HepG2 (cell line): Measurements from ENCODE around the gene TTLL10. TPM values are rescaled to one million over a fixed set of nuclear protein-coding genes. Genes with fewer than 3 reads are reported as not detected.

Experiments
- ATF7 ChIP-seq, 2 experiments: fragments of 450-650 bp in 1 of 2; sonication (generic) in 1 of 2; formaldehyde crosslinking in 1 of 2; IDR thresholded peaks; 2 replicates each; pipeline versions ENCODE4 v1.4.0 to v1.6.1; 2016 to 2020; ENCODE audit warnings: antibody characterized with exemption in 1 of 2, mild to moderate bottlenecking in 1 of 2, missing genetic modification reagents in 1 of 2
- CBX5 ChIP-seq: sonication (generic); formaldehyde crosslinking; IDR thresholded peaks from 2 replicates; pipeline ENCODE4 v1.4.0; 2020; ENCODE audit warnings: missing genetic modification reagents, borderline replicate concordance
- HNF1B ChIP-seq: sonication (generic); formaldehyde crosslinking; IDR thresholded peaks from 2 replicates; pipeline ENCODE4 v1.5.1; 2020; ENCODE audit warnings: mild to moderate bottlenecking, moderate library complexity, missing genetic modification reagents
- HOXA5 ChIP-seq: sonication (generic); formaldehyde crosslinking; IDR thresholded peaks from 2 replicates; pipeline ENCODE4 v1.4.0; 2020; ENCODE audit warnings: missing genetic modification reagents
- ISX ChIP-seq: sonication (generic); formaldehyde crosslinking; conservative IDR thresholded peaks from 2 replicates; pipeline ENCODE4 v1.5.0; 2020; ENCODE audit warnings: missing genetic modification reagents
- MAZ ChIP-seq, 2 experiments: sonication (generic) in 1 of 2; formaldehyde crosslinking in 1 of 2; IDR thresholded peaks; 2 replicates each; pipeline versions ENCODE4 v1.5.0 to v1.6.1; 2012 to 2020; ENCODE audit warnings: low read depth in 2 of 2, mild to moderate bottlenecking in 2 of 2, borderline replicate concordance in 1 of 2, improper control_type of control experiment in 1 of 2, low read length in 1 of 2, missing genetic modification reagents in 1 of 2, moderate library complexity in 1 of 2
- PAX8 ChIP-seq: sonication (generic); formaldehyde crosslinking; IDR thresholded peaks from 2 replicates; pipeline ENCODE4 v1.8.0; 2022; ENCODE audit warnings: mild to moderate bottlenecking, missing genetic modification reagents, borderline replicate concordance
- SOX13 ChIP-seq, 3 experiments: fragments of 450-650 bp in 1 of 3; sonication (generic) in 1 of 3; formaldehyde crosslinking in 1 of 3; IDR thresholded peaks in 2 of 3; conservative IDR thresholded peaks in 1 of 3; 2 replicates each; pipeline versions ENCODE4 v1.5.0 to v1.6.1; 2016 to 2020; ENCODE audit warnings: antibody characterized with exemption in 1 of 3, mild to moderate bottlenecking in 1 of 3, missing compliant biosample characterization in 1 of 3, missing genetic modification reagents in 1 of 3, moderate library complexity in 1 of 3
- SUZ12 ChIP-seq: fragments of 150-350 bp; IDR thresholded peaks from 2 replicates; pipeline ENCODE4 v1.6.1; 2014; ENCODE audit warnings: low read depth, low read length
- TAF1 ChIP-seq: sonication (generic); formaldehyde crosslinking; IDR thresholded peaks from 2 replicates; pipeline ENCODE4 v1.4.0; 2020; ENCODE audit warnings: missing genetic modification reagents
- TBX3 ChIP-seq: fragments of 450-650 bp; IDR thresholded peaks from 2 replicates; pipeline ENCODE4 v1.6.1; 2017; ENCODE audit warnings: antibody characterized with exemption, mild to moderate bottlenecking, inconsistent platforms, borderline replicate concordance
- TFE3 ChIP-seq: IDR thresholded peaks from 2 replicates; pipeline ENCODE4 v1.6.1; 2016
- ZFP91 ChIP-seq: sonication (generic); formaldehyde crosslinking; IDR thresholded peaks from 2 replicates; pipeline ENCODE4 v1.9.0; 2022; ENCODE audit warnings: missing genetic modification reagents, mild to moderate bottlenecking, borderline replicate concordance
- ZNF432 ChIP-seq: sonication (generic); formaldehyde crosslinking; IDR thresholded peaks from 2 replicates; pipeline ENCODE4 v1.5.0; 2020; ENCODE audit warnings: missing genetic modification reagents, mild to moderate bottlenecking, borderline replicate concordance
- ZNF768 ChIP-seq: sonication (generic); formaldehyde crosslinking; IDR thresholded peaks from 2 replicates; pipeline ENCODE4 v1.4.0; 2020; ENCODE audit warnings: missing genetic modification reagents
- polyA plus RNA-seq, 8 experiments: library from polyadenylated mRNA; depleted of rRNA in 3 of 8; stranded (reverse) in 7 of 8; unstranded in 1 of 8; fragments of >200 nt; fragmentation: Illumina TruSeq in 4 of 8; extraction: Trizol in 4 of 8; gene quantifications; 2 replicates each; pipeline versions ENCODE4 v1.2.1 to v1.2.3, GENCODE V29; 2011 to 2016; ENCODE audit warnings: low read depth in 4 of 8, missing spikeins in 1 of 8, mixed read lengths in 1 of 8; ENCODE audit not compliant: insufficient read depth in 1 of 8
- total RNA-seq, 5 experiments: library from RNA; depleted of rRNA; stranded (reverse); fragments of >200 nt; fragmentation: Illumina TruSeq; extraction: Trizol; gene quantifications; 2 replicates each; pipeline ENCODE4 v1.2.3, GENCODE V29; 2016; ENCODE audit warnings: low read depth in 1 of 5
- TF ChIP-seq, protein P1 (sequence below): sonication (generic); formaldehyde crosslinking; IDR thresholded peaks from 2 replicates; pipeline ENCODE4 v1.5.1; 2020; ENCODE audit warnings: mild to moderate bottlenecking, missing genetic modification reagents, borderline replicate concordance
- TF ChIP-seq, protein P2 (sequence below): sonication (generic); formaldehyde crosslinking; IDR thresholded peaks from 2 replicates; pipeline ENCODE4 v1.8.0; 2022; ENCODE audit warnings: missing genetic modification reagents, mild to moderate bottlenecking, borderline replicate concordance

TTLL10 gene
- total and polyA plus RNA-seq, 2 of the 13 experiments (the other 11 are each of a cell fraction or from before 2014, with no cell fraction given), result not detected

GRCh38 chr1:1199141-1199960 lies 25.7 kb downstream of the TTLL10 start (continued):
- TF ChIP-seq PAX8, result no peak
- no peak for TF ChIP-seq HOXA5 (CRISPR knock-in tag)
- no peak for TF ChIP-seq SOX13 (IDR thresholded peaks at IDR 0.05)
- peak in 1 of 2 experiments; percentile 11; a peak in 1 of 4 replicates for TF ChIP-seq SOX13 (CRISPR knock-in tag; conservative IDR thresholded peaks at IDR 0.05 in 1 of 2, IDR thresholded peaks at IDR 0.05 in 1 of 2)
- no peak for TF ChIP-seq TFE3 (CRISPR knock-in tag)
- TF ChIP-seq ZNF768, result no peak
- no peak for TF ChIP-seq ZNF432 (CRISPR knock-in tag)
- no peak for TF ChIP-seq TBX3
- no peak for TF ChIP-seq HNF1B (CRISPR knock-in tag)
- no peak for TF ChIP-seq ZFP91 (CRISPR knock-in tag)
- no peak for TF ChIP-seq TAF1 (CRISPR knock-in tag)
- no peak for TF ChIP-seq ISX (CRISPR knock-in tag)
- TF ChIP-seq CBX5 (CRISPR knock-in tag), result no peak
- TF ChIP-seq, protein P1, sequence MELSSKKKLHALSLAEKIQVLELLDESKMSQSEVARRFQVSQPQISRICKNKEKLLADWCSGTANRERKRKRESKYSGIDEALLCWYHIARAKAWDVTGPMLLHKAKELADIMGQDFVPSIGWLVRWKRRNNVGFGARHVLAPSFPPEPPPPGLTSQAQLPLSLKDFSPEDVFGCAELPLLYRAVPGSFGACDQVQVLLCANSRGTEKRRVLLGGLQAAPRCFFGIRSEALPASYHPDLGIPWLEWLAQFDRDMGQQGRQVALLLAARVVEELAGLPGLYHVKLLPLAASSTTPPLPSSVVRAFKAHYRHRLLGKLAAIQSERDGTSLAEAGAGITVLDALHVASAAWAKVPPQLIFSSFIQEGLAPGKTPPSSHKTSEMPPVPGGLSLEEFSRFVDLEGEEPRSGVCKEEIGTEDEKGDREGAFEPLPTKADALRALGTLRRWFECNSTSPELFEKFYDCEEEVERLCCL, result no peak
- no peak for TF ChIP-seq MAZ (IDR thresholded peaks at IDR 0.05; ENCODE audit: borderline replicate concordance, low read depth, low read length)
- no peak for TF ChIP-seq MAZ (CRISPR knock-in tag; IDR thresholded peaks at IDR 0.05; ENCODE audit: low read depth)
- no peak for TF ChIP-seq ATF7 (IDR thresholded peaks at IDR 0.05)
- TF ChIP-seq ATF7 (CRISPR knock-in tag; IDR thresholded peaks at IDR 0.05), result no peak
- TF ChIP-seq, protein P2, sequence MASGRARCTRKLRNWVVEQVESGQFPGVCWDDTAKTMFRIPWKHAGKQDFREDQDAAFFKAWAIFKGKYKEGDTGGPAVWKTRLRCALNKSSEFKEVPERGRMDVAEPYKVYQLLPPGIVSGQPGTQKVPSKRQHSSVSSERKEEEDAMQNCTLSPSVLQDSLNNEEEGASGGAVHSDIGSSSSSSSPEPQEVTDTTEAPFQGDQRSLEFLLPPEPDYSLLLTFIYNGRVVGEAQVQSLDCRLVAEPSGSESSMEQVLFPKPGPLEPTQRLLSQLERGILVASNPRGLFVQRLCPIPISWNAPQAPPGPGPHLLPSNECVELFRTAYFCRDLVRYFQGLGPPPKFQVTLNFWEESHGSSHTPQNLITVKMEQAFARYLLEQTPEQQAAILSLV (CRISPR knock-in tag), result no peak
- no peak for TF ChIP-seq SUZ12
